ENCODE data around the gene METTL23.

DNA sequence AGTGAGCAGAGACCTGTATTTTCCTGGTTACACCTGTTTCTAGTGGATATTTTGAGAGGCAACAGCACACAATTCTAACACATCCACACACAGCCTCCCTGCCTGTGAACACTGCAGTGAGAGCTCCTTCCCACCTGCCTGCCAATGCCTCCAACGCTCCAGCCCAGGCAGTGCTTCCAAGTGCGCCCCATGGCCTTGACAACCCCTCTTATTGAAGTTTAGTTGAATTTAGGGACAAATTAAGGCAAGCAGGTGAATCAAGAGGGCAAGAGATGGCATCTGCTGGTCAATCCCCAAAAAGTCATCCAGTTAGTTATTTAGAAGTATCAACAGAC lies 11.2 kb upstream of the METTL23 start:
- TF ChIP-seq, protein P1, sequence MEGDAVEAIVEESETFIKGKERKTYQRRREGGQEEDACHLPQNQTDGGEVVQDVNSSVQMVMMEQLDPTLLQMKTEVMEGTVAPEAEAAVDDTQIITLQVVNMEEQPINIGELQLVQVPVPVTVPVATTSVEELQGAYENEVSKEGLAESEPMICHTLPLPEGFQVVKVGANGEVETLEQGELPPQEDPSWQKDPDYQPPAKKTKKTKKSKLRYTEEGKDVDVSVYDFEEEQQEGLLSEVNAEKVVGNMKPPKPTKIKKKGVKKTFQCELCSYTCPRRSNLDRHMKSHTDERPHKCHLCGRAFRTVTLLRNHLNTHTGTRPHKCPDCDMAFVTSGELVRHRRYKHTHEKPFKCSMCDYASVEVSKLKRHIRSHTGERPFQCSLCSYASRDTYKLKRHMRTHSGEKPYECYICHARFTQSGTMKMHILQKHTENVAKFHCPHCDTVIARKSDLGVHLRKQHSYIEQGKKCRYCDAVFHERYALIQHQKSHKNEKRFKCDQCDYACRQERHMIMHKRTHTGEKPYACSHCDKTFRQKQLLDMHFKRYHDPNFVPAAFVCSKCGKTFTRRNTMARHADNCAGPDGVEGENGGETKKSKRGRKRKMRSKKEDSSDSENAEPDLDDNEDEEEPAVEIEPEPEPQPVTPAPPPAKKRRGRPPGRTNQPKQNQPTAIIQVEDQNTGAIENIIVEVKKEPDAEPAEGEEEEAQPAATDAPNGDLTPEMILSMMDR (IDR thresholded peaks at IDR 0.05), result no peak
- TF ChIP-seq POLR2A (IDR thresholded peaks at IDR 0.05), result no peak
